GM06990 (cell line): Measurements from ENCODE around the gene CACNA2D2.

Experiments used
- DNase-seq: peaks from one replicate; pipeline ENCODE4 v3.0.0-alpha.2; 2011; ENCODE audit not compliant: insufficient read length; ENCODE audit errors: extremely low read depth
- H3K27me3 ChIP-seq: replicated peaks from 2 replicates; pipeline ENCODE4 v1.6.0; 2011; ENCODE audit warnings: low read length; ENCODE audit not compliant: control insufficient read depth, insufficient read depth
- H3K36me3 ChIP-seq: 2 replicates; pipeline ENCODE4 v1.5.1; 2011; ENCODE audit warnings: low read length; ENCODE audit not compliant: control insufficient read depth, insufficient read depth
- H3K4me3 ChIP-seq: replicated peaks from 2 replicates; pipeline ENCODE4 v1.5.1; 2011; ENCODE audit warnings: low read depth, mild to moderate bottlenecking, control low read depth, low read length
- TF ChIP-seq, protein P1 (sequence below): IDR thresholded peaks from 2 replicates; pipeline ENCODE4 v1.5.1; 2011; ENCODE audit warnings: low read length, control low read depth, mild to moderate bottlenecking, inconsistent platforms; ENCODE audit not compliant: insufficient read depth, poor library complexity, severe bottlenecking

CACNA2D2 gene

DNA sequence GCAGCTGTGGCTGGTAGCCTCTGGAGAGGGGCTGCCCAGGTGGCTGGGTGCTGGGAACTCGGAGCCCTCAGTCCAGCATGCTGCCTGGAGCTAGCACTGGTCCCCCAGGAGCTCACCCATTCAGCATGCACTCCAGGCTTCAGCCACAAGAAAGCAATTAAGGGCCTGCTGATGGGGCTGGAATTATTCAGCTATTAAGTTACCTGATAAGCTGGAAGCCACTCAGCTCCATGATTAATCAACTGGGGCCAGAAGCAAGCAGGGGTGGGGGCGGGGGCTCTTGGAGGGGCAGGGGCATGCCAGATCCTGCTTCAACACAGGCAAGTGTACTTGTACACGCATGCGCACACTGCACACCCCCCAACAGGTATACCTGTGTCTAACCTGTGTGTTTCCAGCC is 122.1 kb downstream of the CACNA2D2 start:
- Histone ChIP-seq H3K4me3 (no peak overlapping the region), H3K27me3 (no peaks in the 10 kb centered on the region; the same call in 1 of the 2 replicates), H3K36me3 (no peaks in the 10 kb centered on the region)
- TF ChIP-seq, protein P1, sequence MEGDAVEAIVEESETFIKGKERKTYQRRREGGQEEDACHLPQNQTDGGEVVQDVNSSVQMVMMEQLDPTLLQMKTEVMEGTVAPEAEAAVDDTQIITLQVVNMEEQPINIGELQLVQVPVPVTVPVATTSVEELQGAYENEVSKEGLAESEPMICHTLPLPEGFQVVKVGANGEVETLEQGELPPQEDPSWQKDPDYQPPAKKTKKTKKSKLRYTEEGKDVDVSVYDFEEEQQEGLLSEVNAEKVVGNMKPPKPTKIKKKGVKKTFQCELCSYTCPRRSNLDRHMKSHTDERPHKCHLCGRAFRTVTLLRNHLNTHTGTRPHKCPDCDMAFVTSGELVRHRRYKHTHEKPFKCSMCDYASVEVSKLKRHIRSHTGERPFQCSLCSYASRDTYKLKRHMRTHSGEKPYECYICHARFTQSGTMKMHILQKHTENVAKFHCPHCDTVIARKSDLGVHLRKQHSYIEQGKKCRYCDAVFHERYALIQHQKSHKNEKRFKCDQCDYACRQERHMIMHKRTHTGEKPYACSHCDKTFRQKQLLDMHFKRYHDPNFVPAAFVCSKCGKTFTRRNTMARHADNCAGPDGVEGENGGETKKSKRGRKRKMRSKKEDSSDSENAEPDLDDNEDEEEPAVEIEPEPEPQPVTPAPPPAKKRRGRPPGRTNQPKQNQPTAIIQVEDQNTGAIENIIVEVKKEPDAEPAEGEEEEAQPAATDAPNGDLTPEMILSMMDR = no peak
- no peak for DNase-seq

DNA sequence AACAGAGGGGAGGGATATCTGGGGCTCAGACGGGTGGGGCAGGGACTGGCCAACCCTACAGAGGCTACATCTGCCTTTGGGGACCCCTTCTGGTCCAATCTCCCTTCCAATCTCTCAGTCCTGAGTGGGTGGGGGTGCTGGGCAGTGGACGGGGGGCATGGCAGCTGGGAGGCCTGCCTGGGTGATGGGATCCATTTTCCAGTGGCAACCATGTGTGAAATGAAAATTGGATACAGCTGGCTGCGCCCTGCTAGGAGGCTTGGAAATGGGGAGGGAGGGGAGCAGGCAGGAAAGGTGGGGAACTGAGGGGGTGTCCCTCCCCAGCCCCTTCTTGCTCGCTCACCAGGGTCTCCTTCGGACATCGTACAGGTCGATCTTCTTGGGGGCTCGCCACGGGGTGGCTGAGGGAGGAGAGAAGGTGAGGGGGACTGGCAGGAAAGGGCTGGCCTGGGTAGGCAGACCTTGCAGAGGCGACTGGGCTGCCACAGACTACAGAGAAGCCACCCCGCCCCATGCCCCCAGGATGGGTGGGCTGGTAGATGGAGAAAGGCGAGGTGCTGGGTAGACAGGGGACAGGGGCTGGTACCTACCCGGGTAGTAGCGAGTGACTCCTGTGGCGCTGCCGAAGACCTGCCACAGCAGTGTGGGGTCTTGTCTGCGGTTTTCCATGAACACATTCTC is 122.9 kb downstream of the CACNA2D2 start:
- H3K4me3 ChIP-seq = no peak overlapping the region
- no peak for DNase-seq
- TF ChIP-seq, protein P1 = no peak
- H3K27me3 ChIP-seq = no peaks in the 10 kb centered on the region; the same call in 1 of the 2 replicates
- H3K36me3 ChIP-seq = no peaks in the 10 kb centered on the region

- Histone ChIP-seq H3K4me3 (no peak overlapping the region), H3K36me3 (no peaks in the 10 kb centered on the region), H3K27me3 (no peaks in the 10 kb centered on the region; the same call in 1 of the 2 replicates)
- no peak for DNase-seq
- TF ChIP-seq, protein P1 = no peak
Measured at GRCh38 chr3:50378757-50379156, 124.7 kb downstream of the CACNA2D2 start.

DNA sequence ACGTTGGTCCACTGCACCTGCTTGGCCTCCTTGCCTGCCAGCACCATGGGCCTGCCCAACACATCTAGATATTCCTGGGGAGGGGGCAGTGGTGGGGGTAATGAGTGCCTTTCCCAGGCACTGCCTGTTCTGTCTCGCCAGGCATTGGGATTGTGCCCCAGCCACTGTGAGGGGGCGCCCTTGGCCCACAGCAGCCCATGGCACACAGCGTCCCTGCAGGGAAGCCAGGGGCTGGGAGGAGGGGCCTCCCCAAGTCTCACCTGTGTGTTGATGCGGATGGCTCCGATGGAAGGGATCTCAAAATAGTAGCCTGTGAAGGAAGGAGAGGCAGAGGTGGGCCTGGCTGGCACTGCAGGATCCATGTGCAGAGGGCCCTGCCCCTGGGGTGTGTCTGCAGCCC is 125.4 kb downstream of the CACNA2D2 start:
- TF ChIP-seq, protein P1 = no peak
- H3K27me3 ChIP-seq = no peaks in the 10 kb centered on the region; the same call in 1 of the 2 replicates
- H3K4me3 ChIP-seq = no peak overlapping the region
- H3K36me3 ChIP-seq = no peaks in the 10 kb centered on the region
- DNase-seq = no peak

GRCh38 chr3:50375258-50375931 is 128.0 kb downstream of the CACNA2D2 start:
- H3K36me3 ChIP-seq = no peaks in the 10 kb centered on the region
- peaks cover 4% of the 10 kb centered on the region for H3K27me3 ChIP-seq
- TF ChIP-seq, protein P1 = peak; percentile 13
- H3K4me3 ChIP-seq = no peak overlapping the region
- no peak for DNase-seq
